Amygdala (tissue), 56 donors: ENCODE data around the gene DIO1.
A peak's percentile ranks its signal among the peaks of the same experiment; 100 is the strongest.

Source experiments
- DNase-seq, 56 donors: peaks; one replicate each; lab custom pipeline; 2025; lab: John Stamatoyannopoulos, UW

The DIO1 gene

DNA sequence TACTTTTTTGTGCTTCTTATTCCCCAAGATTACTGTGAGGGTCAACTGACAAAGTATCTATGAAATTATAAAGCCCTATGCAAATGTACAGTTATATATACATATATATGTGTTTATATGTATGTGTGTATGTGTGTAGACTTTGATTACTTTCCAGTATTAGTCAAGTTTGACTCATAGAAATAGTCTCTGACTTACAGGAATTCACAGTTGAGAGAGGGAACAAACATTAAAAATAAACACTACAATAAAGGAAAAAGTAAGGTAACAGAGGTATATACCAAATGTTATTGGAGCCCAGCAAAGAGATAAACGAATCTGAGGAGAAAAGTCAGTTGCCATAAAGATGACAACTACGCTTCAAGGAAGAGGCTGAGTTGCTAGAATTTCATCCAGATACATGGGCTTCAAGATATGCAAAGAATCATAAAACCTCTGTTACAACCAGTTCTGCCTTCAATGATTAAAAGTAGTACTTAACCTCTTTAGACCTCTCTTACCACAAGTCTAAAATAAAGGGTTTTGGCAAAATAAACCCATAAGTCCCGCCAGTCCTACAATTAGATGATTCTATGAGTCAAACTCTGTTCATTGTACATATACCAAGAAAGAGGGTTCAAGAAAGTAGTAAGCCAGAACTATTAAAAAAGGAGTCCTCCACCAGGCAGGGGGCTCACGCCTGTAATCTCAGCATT lies 44.3 kb downstream of the DIO1 start:
- no peak for DNase-seq

GRCh38 chr1:53942127-53942957 lies 48.4 kb downstream of the DIO1 start:
- no peak for DNase-seq

DNA sequence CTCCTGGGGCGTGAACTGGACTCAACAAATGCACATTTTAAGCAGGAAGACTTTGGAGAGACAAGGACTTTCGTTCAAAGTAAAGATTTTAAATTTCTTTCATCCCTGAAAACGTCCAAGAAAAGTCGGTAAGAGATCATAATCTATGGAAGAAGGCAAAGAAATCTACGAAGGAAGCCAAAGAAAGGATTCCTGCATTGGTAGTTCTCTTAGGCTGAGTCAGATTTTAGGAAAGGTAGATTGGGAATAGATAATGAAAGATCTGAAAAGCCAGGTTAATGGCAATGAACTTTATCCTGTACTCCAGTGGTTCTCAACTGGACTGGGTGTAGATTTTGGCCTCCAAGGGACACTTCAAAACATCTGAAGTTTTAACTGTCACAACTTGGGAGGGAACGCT lies 49.1 kb downstream of the DIO1 start:
- DNase-seq, result no peak

GRCh38 chr1:53943490-53944043 lies 49.6 kb downstream of the DIO1 start:
- no peak for DNase-seq

DNA sequence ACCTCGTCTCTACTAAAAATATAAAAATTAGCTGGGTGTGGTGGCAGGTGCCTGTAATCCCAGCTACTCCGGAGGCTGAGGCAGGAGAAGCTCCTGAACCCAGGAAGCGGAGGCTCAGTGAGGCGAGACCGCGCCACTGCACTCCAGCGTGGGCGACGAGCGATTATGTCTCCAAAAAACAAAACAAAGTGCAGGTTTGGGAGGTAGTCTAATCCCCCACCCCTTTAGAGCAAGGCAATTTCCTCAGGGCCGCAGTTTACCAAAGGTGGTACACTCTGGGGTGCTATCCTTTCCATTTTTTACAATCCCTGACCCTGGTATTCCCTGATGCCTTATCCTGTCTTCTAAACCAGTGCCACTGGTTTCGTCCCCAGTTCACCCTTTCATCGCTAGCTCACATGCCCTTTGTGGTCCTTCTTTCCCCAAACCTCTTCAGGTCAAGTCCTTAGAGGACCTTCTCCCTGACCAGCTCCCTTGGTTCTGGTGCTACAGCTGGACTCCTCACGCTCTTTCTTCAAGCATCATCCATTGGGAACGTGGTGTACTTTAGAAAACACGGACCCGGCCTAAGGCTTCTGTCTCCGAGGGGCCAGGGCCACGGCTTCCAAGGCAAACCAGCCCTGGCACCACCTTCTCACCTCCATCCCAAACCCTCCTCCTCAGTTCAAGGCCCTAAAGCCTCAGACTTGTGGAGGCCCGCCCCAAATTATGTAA lies 50.6 kb downstream of the DIO1 start:
- DNase-seq, result peak in 1 of 56 donors; percentile 13

- DNase-seq, result no peak
Observed at GRCh38 chr1:53945183-53945432, 51.1 kb downstream of the DIO1 start.

DNA sequence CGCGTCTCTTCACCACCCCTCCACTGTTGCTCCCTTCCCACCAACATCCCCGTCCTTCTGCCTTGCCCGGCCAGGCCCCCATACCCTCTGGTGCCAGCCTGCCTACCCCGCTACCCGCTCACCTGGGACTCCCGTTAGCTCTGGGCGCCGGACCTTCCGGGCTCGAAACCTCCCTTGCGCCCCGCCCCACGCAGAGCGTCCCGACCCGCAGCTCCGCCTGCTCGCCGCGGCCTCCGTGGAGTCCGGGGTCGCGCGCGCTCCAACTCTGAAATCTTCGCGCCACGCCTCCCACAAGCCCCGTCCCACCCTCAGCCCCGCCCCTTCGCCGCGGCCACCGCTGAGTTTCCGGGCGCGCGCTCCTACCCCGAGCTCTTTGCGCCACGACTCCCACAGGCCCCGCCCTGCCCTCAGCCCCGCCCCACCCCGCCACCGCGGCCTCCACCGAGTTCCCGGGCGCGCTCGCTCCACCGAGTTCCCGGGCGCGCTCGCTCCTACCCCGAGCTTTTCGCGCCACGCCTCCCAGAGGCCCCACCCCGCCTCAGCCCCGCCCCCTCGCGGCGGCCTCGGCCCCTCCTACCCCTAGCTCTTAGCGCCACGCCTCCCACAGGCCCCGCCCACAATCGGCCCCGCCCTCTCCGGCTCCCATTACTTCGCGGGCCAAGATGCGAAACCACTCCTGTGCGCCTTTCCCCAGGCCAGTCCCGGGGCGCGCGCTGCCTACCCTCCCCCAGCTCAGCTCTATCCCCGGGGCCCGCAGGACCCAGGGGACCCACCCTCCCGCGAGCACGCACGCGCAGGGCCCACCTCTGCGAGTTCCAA lies 51.7 kb downstream of the DIO1 start, which contains the start of gene IFT25:
Gene IFT25, minus strand, starts transcription at position 267 of the 819 bp plus-strand sequence. CDS start 5,617 bp downstream, outside the sequence.
- peak; percentile 74 to 100 (median 96) for DNase-seq

- peak in 9 of 56 donors; percentile 50 to 99 (median 96) for DNase-seq
Observed at GRCh38 chr1:53946252-53947171, 52.5 kb downstream of the DIO1 start, which contains the start of gene LRRC42. TSS of gene LRRC42 (plus strand) at chr1:53946350. CDS start at chr1:53952000, 5,650 bp downstream.

- DNase-seq, result no peak
Observed at GRCh38 chr1:53947172-53947907, 53.4 kb downstream of the DIO1 start.

GRCh38 chr1:53948291-53948690 lies 54.3 kb downstream of the DIO1 start:
- no peak for DNase-seq

DNA sequence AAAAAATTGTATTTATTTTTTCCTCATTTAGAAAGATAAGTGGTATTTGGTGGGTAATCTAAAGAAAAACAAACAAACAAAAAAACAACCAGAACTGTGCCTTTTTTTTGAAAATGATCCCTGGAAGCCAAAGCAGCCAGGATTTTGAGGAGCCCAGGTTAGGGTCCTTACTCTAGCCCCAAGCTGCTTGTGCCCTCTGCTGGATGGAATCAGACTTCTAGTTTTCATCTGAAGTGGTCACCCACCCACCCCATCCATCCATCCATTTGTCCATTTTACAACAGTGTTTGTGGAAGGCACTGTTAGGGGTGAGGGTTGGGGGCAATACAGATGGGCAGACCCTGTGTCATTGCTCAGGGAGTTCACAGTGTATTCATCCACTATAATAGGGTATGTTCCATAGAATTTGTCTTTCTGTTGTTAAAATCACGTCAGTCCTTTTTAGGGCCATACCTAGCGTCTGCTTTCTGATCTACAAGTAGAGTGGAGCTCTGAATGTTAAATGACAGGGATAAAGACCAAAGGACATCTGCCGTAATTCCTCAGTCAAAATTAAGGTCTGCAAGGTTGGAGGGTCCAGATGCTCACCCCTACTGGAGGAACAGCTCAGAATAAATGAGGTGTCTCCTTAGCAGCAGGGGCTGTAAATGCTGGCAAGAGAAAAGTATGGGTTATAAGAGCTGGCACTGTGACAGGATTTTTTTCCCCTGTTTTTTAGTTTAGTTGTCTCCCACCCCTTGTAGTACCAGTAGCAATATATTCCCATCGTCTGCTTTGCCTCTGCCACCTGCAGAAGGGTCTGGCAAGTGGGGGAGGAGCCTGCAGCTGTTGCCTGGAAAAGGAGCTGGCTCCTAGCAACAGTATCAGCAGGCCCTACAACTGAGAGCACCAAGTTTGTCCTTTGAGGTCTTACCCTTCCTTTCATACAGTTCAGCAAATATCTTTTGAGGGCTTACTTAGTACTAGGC lies 55.3 kb downstream of the DIO1 start:
- DNase-seq, result peak in 10 of 56 donors; percentile 3 to 24 (median 10)

DNA sequence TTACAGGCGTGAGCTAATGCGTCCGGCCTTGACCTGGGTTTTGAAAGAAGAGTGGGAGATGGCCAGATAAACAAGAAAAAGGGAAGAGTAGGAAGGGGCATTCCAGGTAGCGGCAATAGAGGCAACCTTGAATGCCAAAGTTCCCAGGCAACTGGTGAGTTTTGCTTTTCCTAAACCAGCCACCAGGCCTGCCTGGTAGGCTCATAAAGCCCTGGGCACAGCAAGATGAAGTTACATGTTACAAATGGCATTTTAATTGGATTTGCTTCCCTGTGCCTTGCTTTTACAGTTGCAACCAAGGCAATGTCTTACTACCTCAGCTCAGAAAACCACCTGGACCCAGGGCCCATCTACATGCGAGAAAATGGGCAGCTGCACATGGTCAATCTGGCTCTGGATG lies 57.7 kb downstream of the DIO1 start:
- no peak for DNase-seq

- no peak for DNase-seq
Observed at GRCh38 chr1:53954128-53954527, 60.1 kb downstream of the DIO1 start.

GRCh38 chr1:53956308-53957168 lies 62.6 kb downstream of the DIO1 start:
- DNase-seq, result no peak

GRCh38 chr1:53957194-53957818 lies 63.3 kb downstream of the DIO1 start:
- DNase-seq, result no peak
